ENCODE data around the gene NCAPH2.

NCAPH2 gene

GRCh38 chr22:50465066-50465930, 42.7 kb upstream of the NCAPH2 start:
- Histone ChIP-seq H3K9me3 (ENCODE audit: low read depth, low read length) (no peaks in the 10 kb centered on the region), H3K9ac (ENCODE audit: insufficient read length) (no peak overlapping the region), H3K27ac (no peak overlapping the region), H3K4me3 (no peak overlapping the region), H3K36me3 (ENCODE audit: insufficient read depth, low read length) (peaks cover 32% of the 10 kb centered on the region; the same call in 1 of the 2 replicates)
- DNase-seq (ENCODE audit: low read depth, low spot score), result no peak
- TF ChIP-seq FOXP2 (optimal IDR thresholded peaks at IDR 0.05; ENCODE audit: control extremely low read depth, extremely low read length, insufficient read depth) (no peak), POLR2AphosphoS5 (IDR thresholded peaks at IDR 0.05; ENCODE audit: borderline replicate concordance, low read depth, low read length) (no peak), EZH2 (IDR thresholded peaks at IDR 0.05) (no peak)

GRCh38 chr22:50467341-50467740, 40.7 kb upstream of the NCAPH2 start:
- TF ChIP-seq EZH2 (IDR thresholded peaks at IDR 0.05) (no peak), FOXP2 (optimal IDR thresholded peaks at IDR 0.05; ENCODE audit: control extremely low read depth, extremely low read length, insufficient read depth) (no peak), POLR2AphosphoS5 (IDR thresholded peaks at IDR 0.05; ENCODE audit: borderline replicate concordance, low read depth, low read length) (no peak)
- Histone ChIP-seq H3K4me3 (no peak overlapping the region), H3K9me3 (ENCODE audit: low read depth, low read length) (no peaks in the 10 kb centered on the region), H3K9ac (ENCODE audit: insufficient read length) (no peak overlapping the region), H3K27ac (no peak overlapping the region), H3K36me3 (ENCODE audit: insufficient read depth, low read length) (peaks cover 16% of the 10 kb centered on the region; the same call in 1 of the 2 replicates)
- DNase-seq (ENCODE audit: low read depth, low spot score), result no peak

GRCh38 chr22:50467773-50468440, 40.1 kb upstream of the NCAPH2 start:
- Histone ChIP-seq H3K9ac (ENCODE audit: insufficient read length) (no peak overlapping the region), H3K9me3 (ENCODE audit: low read depth, low read length) (no peaks in the 10 kb centered on the region), H3K27ac (no peak overlapping the region), H3K36me3 (ENCODE audit: insufficient read depth, low read length) (peaks cover 16% of the 10 kb centered on the region; the same call in 1 of the 2 replicates), H3K4me3 (no peak overlapping the region)
- TF ChIP-seq POLR2AphosphoS5 (IDR thresholded peaks at IDR 0.05; ENCODE audit: borderline replicate concordance, low read depth, low read length), result no peak
- no peak for TF ChIP-seq FOXP2 (optimal IDR thresholded peaks at IDR 0.05; ENCODE audit: control extremely low read depth, extremely low read length, insufficient read depth)
- no peak for TF ChIP-seq EZH2 (IDR thresholded peaks at IDR 0.05)
- no peak for DNase-seq (ENCODE audit: low read depth, low spot score)

- H3K9ac ChIP-seq (ENCODE audit: insufficient read length), result no peak overlapping the region
- TF ChIP-seq POLR2AphosphoS5 (IDR thresholded peaks at IDR 0.05; ENCODE audit: borderline replicate concordance, low read depth, low read length) (no peak), FOXP2 (optimal IDR thresholded peaks at IDR 0.05; ENCODE audit: control extremely low read depth, extremely low read length, insufficient read depth) (no peak), EZH2 (IDR thresholded peaks at IDR 0.05) (no peak)
- no peak overlapping the region for H3K27ac ChIP-seq
- H3K9me3 ChIP-seq (ENCODE audit: low read depth, low read length), result no peaks in the 10 kb centered on the region
- no peak for DNase-seq (ENCODE audit: low read depth, low spot score)
- H3K36me3 ChIP-seq (ENCODE audit: insufficient read depth, low read length), result peaks cover 16% of the 10 kb centered on the region; the same call in 1 of the 2 replicates
- no peak overlapping the region for H3K4me3 ChIP-seq
These were observed 39.4 kb upstream of the NCAPH2 start for GRCh38 chr22:50468626-50469025.

GRCh38 chr22:50469377-50470305, 38.4 kb upstream of the NCAPH2 start:
- Histone ChIP-seq H3K9ac (ENCODE audit: insufficient read length) (no peak overlapping the region), H3K4me3 (peak overlapping the region; percentile 30; the same call in 1 of the 2 replicates), H3K9me3 (ENCODE audit: low read depth, low read length) (no peaks in the 10 kb centered on the region), H3K27ac (no peak overlapping the region), H3K36me3 (ENCODE audit: insufficient read depth, low read length) (peaks cover 13% of the 10 kb centered on the region; the same call in 1 of the 2 replicates)
- DNase-seq (ENCODE audit: low read depth, low spot score), result no peak
- no peak for TF ChIP-seq FOXP2 (optimal IDR thresholded peaks at IDR 0.05; ENCODE audit: control extremely low read depth, extremely low read length, insufficient read depth)
- no peak for TF ChIP-seq EZH2 (IDR thresholded peaks at IDR 0.05)
- TF ChIP-seq POLR2AphosphoS5 (IDR thresholded peaks at IDR 0.05; ENCODE audit: borderline replicate concordance, low read depth, low read length), result no peak

GRCh38 chr22:50470491-50470890, 37.5 kb upstream of the NCAPH2 start:
- H3K27ac ChIP-seq, result no peak overlapping the region
- H3K9me3 ChIP-seq (ENCODE audit: low read depth, low read length), result no peaks in the 10 kb centered on the region
- no peak overlapping the region for H3K4me3 ChIP-seq
- H3K36me3 ChIP-seq (ENCODE audit: insufficient read depth, low read length), result peaks cover 9% of the 10 kb centered on the region; the same call in 1 of the 2 replicates
- no peak for DNase-seq (ENCODE audit: low read depth, low spot score)
- TF ChIP-seq EZH2 (IDR thresholded peaks at IDR 0.05), result no peak
- TF ChIP-seq FOXP2 (optimal IDR thresholded peaks at IDR 0.05; ENCODE audit: control extremely low read depth, extremely low read length, insufficient read depth), result no peak
- TF ChIP-seq POLR2AphosphoS5 (IDR thresholded peaks at IDR 0.05; ENCODE audit: borderline replicate concordance, low read depth, low read length), result no peak
- H3K9ac ChIP-seq (ENCODE audit: insufficient read length), result no peak overlapping the region

- DNase-seq (ENCODE audit: low read depth, low spot score), result no peak
- Histone ChIP-seq H3K27ac (no peak overlapping the region), H3K9me3 (ENCODE audit: low read depth, low read length) (no peaks in the 10 kb centered on the region), H3K4me3 (no peak overlapping the region), H3K36me3 (ENCODE audit: insufficient read depth, low read length) (peaks cover 9% of the 10 kb centered on the region; the same call in 1 of the 2 replicates), H3K9ac (ENCODE audit: insufficient read length) (no peak overlapping the region)
- TF ChIP-seq EZH2 (IDR thresholded peaks at IDR 0.05), result no peak
- TF ChIP-seq FOXP2 (optimal IDR thresholded peaks at IDR 0.05; ENCODE audit: control extremely low read depth, extremely low read length, insufficient read depth), result no peak
- no peak for TF ChIP-seq POLR2AphosphoS5 (IDR thresholded peaks at IDR 0.05; ENCODE audit: borderline replicate concordance, low read depth, low read length)
These were observed 36.7 kb upstream of the NCAPH2 start for GRCh38 chr22:50471197-50471847.

Data from SK-N-MC (cell line).